ENCODE data around the gene SLITRK3. TPM values are rescaled to one million over a fixed set of nuclear protein-coding genes. Genes with fewer than 3 reads are reported as not detected.

SLITRK3 gene
- total RNA-seq, result 10 to 100 TPM; 12.7 to 24.3 (median 14.4) TPM

GRCh38 chr3:165195640-165196576 lies at the start of gene SLITRK3:
Gene SLITRK3 (minus strand): TSS chr3:165196384. CDS start chr3:165190830, 5,554 bp downstream.
- no peaks in the 10 kb centered on the region for H3K9me3 ChIP-seq
- WGBS, 2 donors (ENCODE audit: low coverage in 1 of 2), result 0 to 1% methylated on average over 3 to 15 of the region's 43 CpGs
- peaks cover 0 to 46% (median 0%) of the 10 kb centered on the region in 3 donors for H3K4me1 ChIP-seq
- ATAC-seq, result peak; percentile 25
- TF ChIP-seq CTCF (IDR thresholded peaks at IDR 0.05), result no peak
- TF ChIP-seq POLR2AphosphoS5 (IDR thresholded peaks at IDR 0.05), result no peak
- TF ChIP-seq EP300 (IDR thresholded peaks at IDR 0.05), result no peak
- H3K4me3 ChIP-seq, result peak within 1 kb of the TSS; percentile 66
- no peaks in the 10 kb centered on the region for H3K36me3 ChIP-seq
- peaks cover 63% of the 10 kb centered on the region for H3K27me3 ChIP-seq
- peak within 1 kb of the TSS; percentile 77 to 94 (median 90) for H3K27ac ChIP-seq

- no peak overlapping the region for H3K27ac ChIP-seq
- no peaks in the 10 kb centered on the region for H3K36me3 ChIP-seq
- H3K4me1 ChIP-seq, result no peaks in the 10 kb centered on the region
- H3K27me3 ChIP-seq, result no peaks in the 10 kb centered on the region
- H3K9me3 ChIP-seq, result no peaks in the 10 kb centered on the region
- no peak for ATAC-seq
- H3K4me3 ChIP-seq, result no peak overlapping the region
- TF ChIP-seq CTCF (IDR thresholded peaks at IDR 0.05) (no peak), EP300 (IDR thresholded peaks at IDR 0.05) (no peak), POLR2A (IDR thresholded peaks at IDR 0.05) (no peak), POLR2AphosphoS5 (IDR thresholded peaks at IDR 0.05) (no peak)
Observed at GRCh38 chr3:165243597-165243996, 47.4 kb upstream of the SLITRK3 start.

GRCh38 chr3:165233501-165234195 lies 37.5 kb upstream of the SLITRK3 start:
- 86 to 92% methylated on average over 3 of the region's 5 CpGs for WGBS, 2 donors (ENCODE audit: low coverage in 1 of 2)
- Histone ChIP-seq H3K36me3 (no peaks in the 10 kb centered on the region), H3K27me3 (no peaks in the 10 kb centered on the region), H3K9me3 (no peaks in the 10 kb centered on the region), H3K4me1 (no peaks in the 10 kb centered on the region), H3K4me3 (no peak overlapping the region), H3K27ac (no peak overlapping the region)
- TF ChIP-seq EP300 (IDR thresholded peaks at IDR 0.05), result no peak
- no peak for TF ChIP-seq POLR2AphosphoS5 (IDR thresholded peaks at IDR 0.05)
- TF ChIP-seq CTCF (IDR thresholded peaks at IDR 0.05), result no peak
- TF ChIP-seq POLR2A (IDR thresholded peaks at IDR 0.05), result no peak
- ATAC-seq, result no peak

GRCh38 chr3:165225604-165226003 lies 29.4 kb upstream of the SLITRK3 start:
- H3K9me3 ChIP-seq, result no peaks in the 10 kb centered on the region
- TF ChIP-seq EP300 (IDR thresholded peaks at IDR 0.05) (no peak), POLR2A (IDR thresholded peaks at IDR 0.05) (no peak), POLR2AphosphoS5 (IDR thresholded peaks at IDR 0.05) (no peak), CTCF (IDR thresholded peaks at IDR 0.05) (no peak)
- H3K27ac ChIP-seq, result no peak overlapping the region
- H3K27me3 ChIP-seq, result no peaks in the 10 kb centered on the region
- H3K36me3 ChIP-seq, result no peaks in the 10 kb centered on the region
- H3K4me1 ChIP-seq, result no peaks in the 10 kb centered on the region
- no peak overlapping the region for H3K4me3 ChIP-seq
- WGBS, 2 donors (ENCODE audit: low coverage in 1 of 2), result 80 to 82% methylated on average over 1 of the region's 1 CpG
- ATAC-seq, result no peak
